T-helper 2 cell treated with Interferon-gamma antibody and Interleukin-4, amounts not matched to agents 5 μg/mL and 100 μg/mL, for 36 hours (primary cell): ENCODE results near the gene STK33.

Experiments used
- DNase-seq: peaks from one replicate; pipeline ENCODE4 v3.0.0; 2021; ENCODE audit warnings: low spot score
- H3K27ac Mint-ChIP-seq: one replicate; pipeline ENCODE4 v1.8.0; 2021; ENCODE audit warnings: mild to moderate bottlenecking, mixed read lengths
- H3K27me3 Mint-ChIP-seq: one replicate; pipeline ENCODE4 v1.8.0; 2021; ENCODE audit warnings: low read depth, mixed read lengths
- H3K36me3 Mint-ChIP-seq: one replicate; pipeline ENCODE4 v1.8.0; 2021; ENCODE audit warnings: low read depth, mixed read lengths
- H3K4me1 Mint-ChIP-seq: one replicate; pipeline ENCODE4 v1.8.0; 2021; ENCODE audit warnings: low read depth, mixed read lengths
- H3K4me3 Mint-ChIP-seq: one replicate; pipeline ENCODE4 v1.8.0; 2022; ENCODE audit warnings: mild to moderate bottlenecking, moderate library complexity, mixed read lengths
- H3K9me3 Mint-ChIP-seq: one replicate; pipeline ENCODE4 v1.8.0; 2021; ENCODE audit warnings: mixed read lengths

The STK33 gene

GRCh38 chr11:8614497-8614896 is 20.5 kb upstream of the STK33 start:
- no peak for DNase-seq
- Mint-ChIP-seq H3K27ac (no peak overlapping the region), H3K9me3 (no peaks in the 10 kb centered on the region), H3K36me3 (no peaks in the 10 kb centered on the region), H3K4me1 (peaks cover 3% of the 10 kb centered on the region), H3K27me3 (no peaks in the 10 kb centered on the region), H3K4me3 (no peak overlapping the region)

GRCh38 chr11:8613036-8613435 is 19.0 kb upstream of the STK33 start:
- H3K27me3 Mint-ChIP-seq = no peaks in the 10 kb centered on the region
- peaks cover 3% of the 10 kb centered on the region for H3K4me1 Mint-ChIP-seq
- peak overlapping the region; percentile 29 for H3K27ac Mint-ChIP-seq
- no peaks in the 10 kb centered on the region for H3K9me3 Mint-ChIP-seq
- no peak for DNase-seq
- H3K36me3 Mint-ChIP-seq = no peaks in the 10 kb centered on the region
- no peak overlapping the region for H3K4me3 Mint-ChIP-seq

GRCh38 chr11:8612522-8612921 is 18.5 kb upstream of the STK33 start:
- H3K27ac Mint-ChIP-seq = no peak overlapping the region
- peaks cover 3% of the 10 kb centered on the region for H3K4me1 Mint-ChIP-seq
- no peaks in the 10 kb centered on the region for H3K27me3 Mint-ChIP-seq
- no peaks in the 10 kb centered on the region for H3K9me3 Mint-ChIP-seq
- H3K4me3 Mint-ChIP-seq = no peak overlapping the region
- no peaks in the 10 kb centered on the region for H3K36me3 Mint-ChIP-seq
- no peak for DNase-seq

- Mint-ChIP-seq H3K27me3 (peaks cover 6% of the 10 kb centered on the region), H3K27ac (peak overlapping the region; percentile 41), H3K4me3 (no peak overlapping the region), H3K36me3 (no peaks in the 10 kb centered on the region), H3K4me1 (peaks cover 3% of the 10 kb centered on the region), H3K9me3 (no peaks in the 10 kb centered on the region)
- peak; percentile 32 for DNase-seq
Measured at GRCh38 chr11:8610532-8611116, 16.6 kb upstream of the STK33 start.

GRCh38 chr11:8608652-8609051 is 14.6 kb upstream of the STK33 start:
- peaks cover 17% of the 10 kb centered on the region for H3K27me3 Mint-ChIP-seq
- H3K27ac Mint-ChIP-seq = no peak overlapping the region
- no peaks in the 10 kb centered on the region for H3K9me3 Mint-ChIP-seq
- no peaks in the 10 kb centered on the region for H3K36me3 Mint-ChIP-seq
- H3K4me3 Mint-ChIP-seq = no peak overlapping the region
- DNase-seq = no peak
- H3K4me1 Mint-ChIP-seq = peaks cover 3% of the 10 kb centered on the region

- H3K9me3 Mint-ChIP-seq = no peaks in the 10 kb centered on the region
- H3K27me3 Mint-ChIP-seq = peaks cover 20% of the 10 kb centered on the region
- H3K36me3 Mint-ChIP-seq = no peaks in the 10 kb centered on the region
- no peak overlapping the region for H3K4me3 Mint-ChIP-seq
- H3K27ac Mint-ChIP-seq = no peak overlapping the region
- no peak for DNase-seq
- peaks cover 3% of the 10 kb centered on the region for H3K4me1 Mint-ChIP-seq
Measured at GRCh38 chr11:8605971-8606563, 12.0 kb upstream of the STK33 start.

- peak; percentile 16 for DNase-seq
- H3K27ac Mint-ChIP-seq = no peak overlapping the region
Measured at GRCh38 chr11:8604078-8604723, 10.2 kb upstream of the STK33 start.

GRCh38 chr11:8603696-8604077 is 9.7 kb upstream of the STK33 start:
- no peaks in the 10 kb centered on the region for H3K4me1 Mint-ChIP-seq
- no peak overlapping the region for H3K27ac Mint-ChIP-seq
- DNase-seq = no peak
- no peaks in the 10 kb centered on the region for H3K9me3 Mint-ChIP-seq
- H3K27me3 Mint-ChIP-seq = peaks cover 25% of the 10 kb centered on the region
- H3K36me3 Mint-ChIP-seq = no peaks in the 10 kb centered on the region
- H3K4me3 Mint-ChIP-seq = no peak overlapping the region

More at GRCh38 chr11:8604078-8604723, 10.2 kb upstream of the STK33 start:
- Mint-ChIP-seq H3K9me3 (no peaks in the 10 kb centered on the region), H3K36me3 (no peaks in the 10 kb centered on the region), H3K4me3 (no peak overlapping the region), H3K4me1 (no peaks in the 10 kb centered on the region), H3K27me3 (peaks cover 21% of the 10 kb centered on the region)

GRCh38 chr11:8601376-8602133 is 7.5 kb upstream of the STK33 start:
- DNase-seq = no peak
- H3K27me3 Mint-ChIP-seq = peaks cover 37% of the 10 kb centered on the region
- H3K4me3 Mint-ChIP-seq = no peak overlapping the region
- H3K4me1 Mint-ChIP-seq = no peaks in the 10 kb centered on the region
- no peaks in the 10 kb centered on the region for H3K9me3 Mint-ChIP-seq
- no peak overlapping the region for H3K27ac Mint-ChIP-seq
- no peaks in the 10 kb centered on the region for H3K36me3 Mint-ChIP-seq

- Mint-ChIP-seq H3K4me1 (peaks cover 2% of the 10 kb centered on the region), H3K27me3 (peaks cover 50% of the 10 kb centered on the region), H3K4me3 (no peak overlapping the region), H3K27ac (no peak overlapping the region), H3K9me3 (no peaks in the 10 kb centered on the region), H3K36me3 (no peaks in the 10 kb centered on the region)
- DNase-seq = no peak
Measured at GRCh38 chr11:8598506-8598905, 4.5 kb upstream of the STK33 start.

GRCh38 chr11:8597182-8597581 is 3.2 kb upstream of the STK33 start:
- Mint-ChIP-seq H3K36me3 (no peaks in the 10 kb centered on the region), H3K9me3 (no peaks in the 10 kb centered on the region), H3K27me3 (peaks cover 61% of the 10 kb centered on the region), H3K4me3 (no peak overlapping the region), H3K27ac (no peak overlapping the region), H3K4me1 (peaks cover 2% of the 10 kb centered on the region)
- DNase-seq = no peak

- Mint-ChIP-seq H3K36me3 (no peaks in the 10 kb centered on the region), H3K27ac (no peak overlapping the region), H3K4me3 (no peak overlapping the region), H3K27me3 (peaks cover 65% of the 10 kb centered on the region), H3K4me1 (peaks cover 2% of the 10 kb centered on the region), H3K9me3 (no peaks in the 10 kb centered on the region)
- no peak for DNase-seq
Measured at GRCh38 chr11:8596504-8597046, 2.5 kb upstream of the STK33 start.

GRCh38 chr11:8593455-8593854 is 573 bp downstream of the STK33 start:
- H3K27me3 Mint-ChIP-seq = peaks cover 68% of the 10 kb centered on the region
- no peaks in the 10 kb centered on the region for H3K36me3 Mint-ChIP-seq
- DNase-seq = no peak
- H3K4me3 Mint-ChIP-seq = peak overlapping the region; percentile 75
- H3K9me3 Mint-ChIP-seq = no peaks in the 10 kb centered on the region
- H3K4me1 Mint-ChIP-seq = peaks cover 2% of the 10 kb centered on the region
- no peak overlapping the region for H3K27ac Mint-ChIP-seq

- no peak overlapping the region for H3K4me3 Mint-ChIP-seq
- no peaks in the 10 kb centered on the region for H3K9me3 Mint-ChIP-seq
- no peak overlapping the region for H3K27ac Mint-ChIP-seq
- H3K4me1 Mint-ChIP-seq = no peaks in the 10 kb centered on the region
- DNase-seq = no peak
- H3K36me3 Mint-ChIP-seq = no peaks in the 10 kb centered on the region
- H3K27me3 Mint-ChIP-seq = peaks cover 31% of the 10 kb centered on the region
Measured at GRCh38 chr11:8587915-8588314, 6.1 kb downstream of the STK33 start.
